Measurements from ENCODE around the gene CYP1B1. TPM values are rescaled to one million over a fixed set of nuclear protein-coding genes. Genes with fewer than 3 reads are reported as not detected.

The CYP1B1 gene
- total and polyA plus RNA-seq, 2 donors (not counting 1 experiment from before 2014, with no cell fraction given) = 43.2 to 94.1 TPM

DNA sequence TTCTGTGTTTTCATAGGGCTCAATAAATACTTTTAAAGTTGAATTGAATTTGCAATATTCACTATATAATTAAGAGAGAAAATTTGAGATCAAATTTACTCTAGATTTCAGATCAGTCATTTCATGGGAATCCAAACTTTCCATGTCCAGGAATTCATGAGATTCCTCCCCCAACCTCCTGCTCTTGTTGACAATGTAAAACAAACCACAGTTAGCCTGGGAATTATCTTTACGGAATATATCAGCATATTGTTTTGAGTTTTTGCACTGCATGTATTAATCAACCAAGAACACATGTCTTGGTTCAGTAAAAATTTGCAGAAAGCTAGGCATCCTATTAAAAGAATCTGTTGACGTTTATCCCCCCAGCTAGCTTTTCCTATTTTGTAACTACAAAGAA is 42.3 kb downstream of the CYP1B1 start:
- no peaks in the 10 kb centered on the region for H3K9me3 ChIP-seq (ENCODE audit: control insufficient read depth, insufficient read depth, low read depth, low read length)
- TF ChIP-seq EZH2 (IDR thresholded peaks at IDR 0.05; ENCODE audit: low read length, missing control alignments) = no peak
- TF ChIP-seq, protein P1, sequence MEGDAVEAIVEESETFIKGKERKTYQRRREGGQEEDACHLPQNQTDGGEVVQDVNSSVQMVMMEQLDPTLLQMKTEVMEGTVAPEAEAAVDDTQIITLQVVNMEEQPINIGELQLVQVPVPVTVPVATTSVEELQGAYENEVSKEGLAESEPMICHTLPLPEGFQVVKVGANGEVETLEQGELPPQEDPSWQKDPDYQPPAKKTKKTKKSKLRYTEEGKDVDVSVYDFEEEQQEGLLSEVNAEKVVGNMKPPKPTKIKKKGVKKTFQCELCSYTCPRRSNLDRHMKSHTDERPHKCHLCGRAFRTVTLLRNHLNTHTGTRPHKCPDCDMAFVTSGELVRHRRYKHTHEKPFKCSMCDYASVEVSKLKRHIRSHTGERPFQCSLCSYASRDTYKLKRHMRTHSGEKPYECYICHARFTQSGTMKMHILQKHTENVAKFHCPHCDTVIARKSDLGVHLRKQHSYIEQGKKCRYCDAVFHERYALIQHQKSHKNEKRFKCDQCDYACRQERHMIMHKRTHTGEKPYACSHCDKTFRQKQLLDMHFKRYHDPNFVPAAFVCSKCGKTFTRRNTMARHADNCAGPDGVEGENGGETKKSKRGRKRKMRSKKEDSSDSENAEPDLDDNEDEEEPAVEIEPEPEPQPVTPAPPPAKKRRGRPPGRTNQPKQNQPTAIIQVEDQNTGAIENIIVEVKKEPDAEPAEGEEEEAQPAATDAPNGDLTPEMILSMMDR (conservative IDR thresholded peaks at IDR 0.05 in 1 of 2, IDR thresholded peaks at IDR 0.05 in 1 of 2; ENCODE audit: low read depth in 1 of 2, low read length in 2 of 2) = no peak

DNA sequence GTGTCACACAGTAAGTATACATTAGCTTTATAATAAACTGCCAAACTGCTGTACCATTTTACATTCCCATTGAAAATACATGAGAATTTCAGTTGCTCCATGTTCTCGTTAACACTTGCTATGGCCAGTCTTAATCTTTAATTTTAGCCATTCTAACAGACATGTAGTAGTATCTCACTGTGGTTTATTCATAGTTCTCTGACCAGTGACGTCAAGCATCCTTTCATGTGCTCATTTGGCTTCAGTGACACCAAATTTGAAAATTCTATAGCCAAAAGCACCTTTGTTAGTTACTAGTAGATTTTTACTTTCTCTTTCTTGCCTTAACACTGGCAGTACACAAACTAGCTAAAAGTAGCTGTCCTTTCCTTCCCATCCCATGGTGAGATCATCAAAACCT is 43.0 kb downstream of the CYP1B1 start:
- Histone ChIP-seq H3K9me3 (ENCODE audit: control insufficient read depth, insufficient read depth, low read depth, low read length) (no peaks in the 10 kb centered on the region), H3K4me3 (replicated peaks in 1 of 4; ENCODE audit: control extremely low read depth in 1 of 4, insufficient read depth in 1 of 4, low read depth in 3 of 4, low read length in 4 of 4) (no peak overlapping the region), H3K27ac (ENCODE audit: insufficient read depth, low read length) (no peak overlapping the region), H3K36me3 (ENCODE audit: control insufficient read depth, insufficient read depth, low read length) (no peaks in the 10 kb centered on the region), H3K79me2 (ENCODE audit: control insufficient read depth, insufficient read depth, low read length) (no peaks in the 10 kb centered on the region), H2AFZ (ENCODE audit: low read length) (no peak overlapping the region), H3K4me1 (ENCODE audit: control insufficient read depth, extremely low read depth, insufficient read depth, low read length) (peaks cover 2% of the 10 kb centered on the region), H4K20me1 (ENCODE audit: control insufficient read depth, extremely low read depth, insufficient read depth, low read length) (no peaks in the 10 kb centered on the region), H3K27me3 (ENCODE audit: control insufficient read depth, insufficient read depth, low read length) (no peaks in the 10 kb centered on the region), H3K4me2 (ENCODE audit: extremely low read depth, insufficient read depth, low read length) (no peak overlapping the region), H3K9ac (ENCODE audit: insufficient read depth, low read length) (no peak overlapping the region)
- TF ChIP-seq, protein P1 (conservative IDR thresholded peaks at IDR 0.05 in 1 of 2, IDR thresholded peaks at IDR 0.05 in 1 of 2; ENCODE audit: low read depth in 1 of 2, low read length in 2 of 2) = no peak
- TF ChIP-seq EZH2 (IDR thresholded peaks at IDR 0.05; ENCODE audit: low read length, missing control alignments) = no peak
- DNase-seq (ENCODE audit: low read depth in 2 of 2) = no peak

More for the DNA sequence above, 42.3 kb downstream of the CYP1B1 start:
- H2AFZ ChIP-seq (ENCODE audit: low read length) = no peak overlapping the region
- peak in 1 of 2 donors; percentile 20 for DNase-seq (ENCODE audit: low read depth in 2 of 2)
- H3K36me3 ChIP-seq (ENCODE audit: control insufficient read depth, insufficient read depth, low read length) = no peaks in the 10 kb centered on the region
- no peaks in the 10 kb centered on the region for H3K27me3 ChIP-seq (ENCODE audit: control insufficient read depth, insufficient read depth, low read length)
- H3K79me2 ChIP-seq (ENCODE audit: control insufficient read depth, insufficient read depth, low read length) = no peaks in the 10 kb centered on the region
- no peak overlapping the region for H3K27ac ChIP-seq (ENCODE audit: insufficient read depth, low read length)
- H3K4me3 ChIP-seq (replicated peaks in 1 of 4; ENCODE audit: control extremely low read depth in 1 of 4, insufficient read depth in 1 of 4, low read depth in 3 of 4, low read length in 4 of 4) = no peak overlapping the region
- H3K4me1 ChIP-seq (ENCODE audit: control insufficient read depth, extremely low read depth, insufficient read depth, low read length) = peaks cover 5% of the 10 kb centered on the region
- H3K9ac ChIP-seq (ENCODE audit: insufficient read depth, low read length) = no peak overlapping the region
- H3K4me2 ChIP-seq (ENCODE audit: extremely low read depth, insufficient read depth, low read length) = no peak overlapping the region
- H4K20me1 ChIP-seq (ENCODE audit: control insufficient read depth, extremely low read depth, insufficient read depth, low read length) = no peaks in the 10 kb centered on the region

DNA sequence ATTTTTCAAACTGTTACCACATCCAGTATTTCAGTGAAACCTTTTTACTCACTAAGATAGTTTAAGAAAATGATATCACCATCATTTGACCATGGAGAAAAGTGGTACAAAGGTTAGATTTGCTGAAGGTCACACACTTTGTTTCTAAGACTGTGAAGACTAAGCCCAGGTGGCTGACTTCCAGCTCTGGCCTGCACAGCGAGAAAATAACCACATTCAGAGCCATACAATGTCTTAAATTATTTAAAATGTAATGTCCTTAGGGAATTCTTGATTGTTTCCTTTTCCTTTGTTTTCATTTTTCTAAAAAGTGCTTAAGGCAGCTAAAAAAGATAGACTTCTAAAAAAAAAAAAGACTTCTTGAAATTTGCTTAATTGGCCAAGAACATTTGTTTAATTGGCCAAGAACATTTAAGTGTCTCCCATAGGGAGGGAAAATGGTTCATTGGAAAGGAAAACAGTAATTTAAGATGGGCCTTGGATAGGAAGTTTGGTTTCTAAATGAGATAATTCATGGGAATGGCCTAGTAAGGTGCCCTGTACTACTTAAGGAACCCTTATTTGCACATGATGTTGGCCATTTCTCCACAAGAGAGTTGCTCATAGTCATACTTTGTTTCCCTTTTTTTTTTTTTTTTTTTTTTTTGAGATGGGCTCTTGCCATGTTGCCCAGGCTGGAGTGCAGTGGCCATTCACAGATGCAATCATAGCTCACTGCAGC is 45.2 kb downstream of the CYP1B1 start:
- no peak overlapping the region for H2AFZ ChIP-seq (ENCODE audit: low read length)
- H4K20me1 ChIP-seq (ENCODE audit: control insufficient read depth, extremely low read depth, insufficient read depth, low read length) = no peaks in the 10 kb centered on the region
- no peaks in the 10 kb centered on the region for H3K27me3 ChIP-seq (ENCODE audit: control insufficient read depth, insufficient read depth, low read length)
- no peak overlapping the region for H3K9ac ChIP-seq (ENCODE audit: insufficient read depth, low read length)
- H3K4me2 ChIP-seq (ENCODE audit: extremely low read depth, insufficient read depth, low read length) = no peak overlapping the region
- H3K79me2 ChIP-seq (ENCODE audit: control insufficient read depth, insufficient read depth, low read length) = no peaks in the 10 kb centered on the region
- peak in 1 of 2 donors; percentile 56 for DNase-seq (ENCODE audit: low read depth in 2 of 2)
- H3K4me3 ChIP-seq (replicated peaks in 1 of 4; ENCODE audit: control extremely low read depth in 1 of 4, insufficient read depth in 1 of 4, low read depth in 3 of 4, low read length in 4 of 4) = no peak overlapping the region
- TF ChIP-seq EZH2 (IDR thresholded peaks at IDR 0.05; ENCODE audit: low read length, missing control alignments) = no peak
- TF ChIP-seq, protein P1 (conservative IDR thresholded peaks at IDR 0.05 in 1 of 2, IDR thresholded peaks at IDR 0.05 in 1 of 2; ENCODE audit: low read depth in 1 of 2, low read length in 2 of 2) = no peak
- no peaks in the 10 kb centered on the region for H3K36me3 ChIP-seq (ENCODE audit: control insufficient read depth, insufficient read depth, low read length)
- H3K27ac ChIP-seq (ENCODE audit: insufficient read depth, low read length) = no peak overlapping the region
- no peaks in the 10 kb centered on the region for H3K9me3 ChIP-seq (ENCODE audit: control insufficient read depth, insufficient read depth, low read depth, low read length)
- no peaks in the 10 kb centered on the region for H3K4me1 ChIP-seq (ENCODE audit: control insufficient read depth, extremely low read depth, insufficient read depth, low read length)
